HEK293T (cell line): Measurements from ENCODE around the gene HIVEP3.

ENCODE experiments used
- CTCF ChIA-PET: fragments of 350-600 bp; formaldehyde crosslinking; extraction: SDS; loops from one replicate; lab custom pipeline; 2021; ENCODE audit warnings: antibody characterized with exemption, inconsistent platforms; lab: Yijun Ruan, JAX
- POLR2A ChIA-PET: fragments of 350-600 bp; formaldehyde crosslinking; extraction: SDS; loops from one replicate; lab custom pipeline; 2020; ENCODE audit warnings: antibody characterized with exemption, inconsistent platforms; lab: Yijun Ruan, JAX
- DNase-seq: peaks from one replicate; pipeline ENCODE4 v3.0.0; 2012; ENCODE audit warnings: mixed read lengths; ENCODE audit errors: extremely low spot score
- ARNT ChIP-seq: fragments of 450-650 bp; IDR thresholded peaks from 2 replicates; pipeline ENCODE4 v1.6.1; 2017; ENCODE audit warnings: mild to moderate bottlenecking
- BHLHE40 ChIP-seq: fragments of 450-650 bp; IDR thresholded peaks from 2 replicates; pipeline ENCODE4 v1.6.1; 2016; ENCODE audit warnings: mild to moderate bottlenecking, moderate library complexity, borderline replicate concordance
- CTBP1 ChIP-seq: fragments of 450-650 bp; IDR thresholded peaks from 2 replicates; pipeline ENCODE4 v1.6.1; 2016; ENCODE audit warnings: borderline replicate concordance
- ELF4 ChIP-seq: fragments of 450-650 bp; IDR thresholded peaks from 2 replicates; pipeline ENCODE4 v1.6.1; 2017; ENCODE audit warnings: antibody characterized with exemption
- FOXA1 ChIP-seq: fragments of 450-650 bp; IDR thresholded peaks from 2 replicates; pipeline ENCODE4 v1.6.1; 2016; ENCODE audit warnings: mild to moderate bottlenecking
- FOXK2 ChIP-seq: fragments of 450-650 bp; IDR thresholded peaks from 2 replicates; pipeline ENCODE4 v1.6.1; 2016; ENCODE audit warnings: mild to moderate bottlenecking
- FOXM1 ChIP-seq: fragments of 450-650 bp; IDR thresholded peaks from 2 replicates; pipeline ENCODE4 v1.6.1; 2017; ENCODE audit warnings: mild to moderate bottlenecking, borderline replicate concordance
- HDGF ChIP-seq: fragments of 450-650 bp; IDR thresholded peaks from 2 replicates; pipeline ENCODE4 v1.6.1; 2017; ENCODE audit warnings: antibody characterized with exemption, borderline replicate concordance
- L3MBTL2 ChIP-seq: fragments of 450-650 bp; conservative IDR thresholded peaks from 2 replicates; pipeline ENCODE4 v1.6.1; 2016; ENCODE audit warnings: mild to moderate bottlenecking
- LEF1 ChIP-seq: fragments of 450-650 bp; IDR thresholded peaks from 2 replicates; pipeline ENCODE4 v1.6.1; 2017; ENCODE audit warnings: mild to moderate bottlenecking, borderline replicate concordance
- NFRKB ChIP-seq: fragments of 450-650 bp; IDR thresholded peaks from 2 replicates; pipeline ENCODE4 v1.6.1; 2016; ENCODE audit warnings: mild to moderate bottlenecking, moderate library complexity
- PKNOX1 ChIP-seq: fragments of 450-650 bp; IDR thresholded peaks from 2 replicates; pipeline ENCODE4 v1.6.1; 2016
- SP1 ChIP-seq: fragments of 450-650 bp; IDR thresholded peaks from 2 replicates; pipeline ENCODE4 v1.6.1; 2017
- SUZ12 ChIP-seq: fragments of 450-650 bp; IDR thresholded peaks from 2 replicates; pipeline ENCODE4 v1.6.1; 2016; ENCODE audit warnings: mild to moderate bottlenecking
- TARDBP ChIP-seq: fragments of 450-650 bp; IDR thresholded peaks from 2 replicates; pipeline ENCODE4 v1.6.1; 2016
- ZNF384 ChIP-seq: fragments of 450-650 bp; IDR thresholded peaks from 2 replicates; pipeline ENCODE4 v1.6.1; 2016

Gene HIVEP3

GRCh38 chr1:41727749-41728115, 191.0 kb downstream of the HIVEP3 start:
- POLR2A ChIA-PET = no interaction called here
- no peak for DNase-seq
- TF ChIP-seq ZNF384 (no peak), HDGF (no peak), BHLHE40 (no peak), TARDBP (no peak), ARNT (no peak), ELF4 (no peak), FOXM1 (no peak), FOXK2 (no peak), CTBP1 (no peak), LEF1 (no peak), PKNOX1 (no peak), FOXA1 (no peak), L3MBTL2 (no peak), SP1 (no peak), NFRKB (no peak), SUZ12 (no peak)
- CTCF ChIA-PET = interaction anchor here (1.2 kb wide), 1 partner anchor 14 kb away, joined by 3 read pairs; no protein-coding TSS in a partner anchor

- POLR2A ChIA-PET = no interaction called here
- CTCF ChIA-PET = interaction anchor here (1.2 kb wide), 1 partner anchor 13 kb away, joined by 3 read pairs; no protein-coding TSS in a partner anchor
- DNase-seq = no peak
- no peak for TF ChIP-seq HDGF
- no peak for TF ChIP-seq BHLHE40
- TF ChIP-seq LEF1 = no peak
- no peak for TF ChIP-seq NFRKB
- no peak for TF ChIP-seq SP1
- TF ChIP-seq TARDBP = no peak
- no peak for TF ChIP-seq SUZ12
- TF ChIP-seq ARNT = no peak
- TF ChIP-seq ZNF384 = no peak
- no peak for TF ChIP-seq FOXA1
- TF ChIP-seq CTBP1 = no peak
- TF ChIP-seq ELF4 = no peak
- TF ChIP-seq PKNOX1 = no peak
- TF ChIP-seq FOXK2 = no peak
- TF ChIP-seq FOXM1 = no peak
- no peak for TF ChIP-seq L3MBTL2
These were observed 191.6 kb downstream of the HIVEP3 start for GRCh38 chr1:41726899-41727748.

GRCh38 chr1:41726292-41726691, 192.4 kb downstream of the HIVEP3 start:
- ChIA-PET POLR2A (no interaction called here), CTCF (no interaction called here)
- no peak for TF ChIP-seq L3MBTL2
- TF ChIP-seq HDGF = no peak
- TF ChIP-seq ZNF384 = no peak
- no peak for TF ChIP-seq SP1
- DNase-seq = no peak

GRCh38 chr1:41724926-41725325, 193.8 kb downstream of the HIVEP3 start:
- no peak for DNase-seq
- ChIA-PET POLR2A (no interaction called here), CTCF (no interaction called here)
- no peak for TF ChIP-seq SUZ12
- TF ChIP-seq ARNT = no peak
- TF ChIP-seq L3MBTL2 = no peak
- TF ChIP-seq TARDBP = no peak
- no peak for TF ChIP-seq SP1
- no peak for TF ChIP-seq ZNF384
- no peak for TF ChIP-seq ELF4
- TF ChIP-seq LEF1 = no peak
- no peak for TF ChIP-seq FOXK2
- TF ChIP-seq NFRKB = no peak
- TF ChIP-seq BHLHE40 = no peak
- no peak for TF ChIP-seq HDGF
- no peak for TF ChIP-seq FOXM1
- TF ChIP-seq FOXA1 = no peak
- no peak for TF ChIP-seq PKNOX1
- TF ChIP-seq CTBP1 = no peak

GRCh38 chr1:41724248-41724647, 194.5 kb downstream of the HIVEP3 start:
- TF ChIP-seq LEF1 (no peak), CTBP1 (no peak)
- POLR2A ChIA-PET = interaction anchor here (0.5 kb wide), 1 partner anchor 250 kb away, joined by 3 read pairs; no protein-coding TSS in a partner anchor
- CTCF ChIA-PET = interaction anchor here (0.8 to 1.5 kb wide), 2 partner anchors 11 to 44 kb away, joined by 3 to 4 read pairs; no protein-coding TSS in a partner anchor
- DNase-seq = no peak

- CTCF ChIA-PET = interaction anchor here (0.8 to 1.5 kb wide), 2 partner anchors 10 to 43 kb away, joined by 3 to 4 read pairs; no protein-coding TSS in a partner anchor
- no peak for DNase-seq
- POLR2A ChIA-PET = interaction anchor here (0.5 kb wide), 1 partner anchor 251 kb away, joined by 3 read pairs; no protein-coding TSS in a partner anchor
- TF ChIP-seq BHLHE40 (no peak), TARDBP (no peak), LEF1 (no peak), SUZ12 (no peak), CTBP1 (no peak), SP1 (no peak), ELF4 (no peak), HDGF (no peak), FOXM1 (no peak), ZNF384 (no peak), NFRKB (no peak), ARNT (no peak), PKNOX1 (no peak), FOXA1 (no peak), L3MBTL2 (no peak), FOXK2 (no peak)
These were observed 194.9 kb downstream of the HIVEP3 start for GRCh38 chr1:41723786-41724185.
